ENCODE results near the gene BTRC. TPM values are rescaled to one million over a fixed set of nuclear protein-coding genes. Genes with fewer than 3 reads are reported as not detected.

The BTRC gene
- total RNA-seq, 3 donors from 2014 or later = 12.4 to 19.5 (median 16.0) TPM

DNA sequence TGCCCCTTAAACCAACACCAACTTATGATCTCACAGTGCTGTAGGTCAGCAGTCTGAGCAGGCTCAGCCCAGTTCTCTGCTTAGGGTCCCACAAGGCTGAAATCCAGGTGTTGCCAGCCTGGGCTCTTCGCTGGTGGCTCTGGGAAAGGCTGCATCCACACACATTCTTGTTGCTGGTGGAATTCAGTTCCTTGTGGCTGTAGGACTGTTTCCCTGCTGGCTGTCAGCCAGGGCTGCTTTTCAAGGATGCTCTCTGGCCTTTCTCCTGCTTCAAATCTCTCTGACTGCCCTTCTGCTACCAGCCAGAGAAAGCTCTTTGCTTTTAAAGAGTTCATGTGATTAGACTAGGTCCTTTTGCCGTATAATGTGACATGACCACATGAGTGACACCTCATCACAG, 218.8 kb downstream of the BTRC start:
- TF ChIP-seq, protein P1, sequence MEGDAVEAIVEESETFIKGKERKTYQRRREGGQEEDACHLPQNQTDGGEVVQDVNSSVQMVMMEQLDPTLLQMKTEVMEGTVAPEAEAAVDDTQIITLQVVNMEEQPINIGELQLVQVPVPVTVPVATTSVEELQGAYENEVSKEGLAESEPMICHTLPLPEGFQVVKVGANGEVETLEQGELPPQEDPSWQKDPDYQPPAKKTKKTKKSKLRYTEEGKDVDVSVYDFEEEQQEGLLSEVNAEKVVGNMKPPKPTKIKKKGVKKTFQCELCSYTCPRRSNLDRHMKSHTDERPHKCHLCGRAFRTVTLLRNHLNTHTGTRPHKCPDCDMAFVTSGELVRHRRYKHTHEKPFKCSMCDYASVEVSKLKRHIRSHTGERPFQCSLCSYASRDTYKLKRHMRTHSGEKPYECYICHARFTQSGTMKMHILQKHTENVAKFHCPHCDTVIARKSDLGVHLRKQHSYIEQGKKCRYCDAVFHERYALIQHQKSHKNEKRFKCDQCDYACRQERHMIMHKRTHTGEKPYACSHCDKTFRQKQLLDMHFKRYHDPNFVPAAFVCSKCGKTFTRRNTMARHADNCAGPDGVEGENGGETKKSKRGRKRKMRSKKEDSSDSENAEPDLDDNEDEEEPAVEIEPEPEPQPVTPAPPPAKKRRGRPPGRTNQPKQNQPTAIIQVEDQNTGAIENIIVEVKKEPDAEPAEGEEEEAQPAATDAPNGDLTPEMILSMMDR (IDR thresholded peaks at IDR 0.05) = no peak
- intact Hi-C loops (cut with DNase I, micrococcal nuclease) = loop anchor here in 1 of 2 donors (5.0 kb wide), 1 partner anchor 360 kb away; no protein-coding TSS in a partner anchor
- ATAC-seq = no peak
- peaks cover 6% of the 10 kb centered on the region for H3K9me3 ChIP-seq
- peaks cover 7% of the 10 kb centered on the region for H3K4me1 ChIP-seq (ENCODE audit: low read depth)
- H3K4me3 ChIP-seq = no peak overlapping the region
- DNase-seq = no peak
- no peaks in the 10 kb centered on the region for H3K36me3 ChIP-seq (ENCODE audit: low read depth)

DNA sequence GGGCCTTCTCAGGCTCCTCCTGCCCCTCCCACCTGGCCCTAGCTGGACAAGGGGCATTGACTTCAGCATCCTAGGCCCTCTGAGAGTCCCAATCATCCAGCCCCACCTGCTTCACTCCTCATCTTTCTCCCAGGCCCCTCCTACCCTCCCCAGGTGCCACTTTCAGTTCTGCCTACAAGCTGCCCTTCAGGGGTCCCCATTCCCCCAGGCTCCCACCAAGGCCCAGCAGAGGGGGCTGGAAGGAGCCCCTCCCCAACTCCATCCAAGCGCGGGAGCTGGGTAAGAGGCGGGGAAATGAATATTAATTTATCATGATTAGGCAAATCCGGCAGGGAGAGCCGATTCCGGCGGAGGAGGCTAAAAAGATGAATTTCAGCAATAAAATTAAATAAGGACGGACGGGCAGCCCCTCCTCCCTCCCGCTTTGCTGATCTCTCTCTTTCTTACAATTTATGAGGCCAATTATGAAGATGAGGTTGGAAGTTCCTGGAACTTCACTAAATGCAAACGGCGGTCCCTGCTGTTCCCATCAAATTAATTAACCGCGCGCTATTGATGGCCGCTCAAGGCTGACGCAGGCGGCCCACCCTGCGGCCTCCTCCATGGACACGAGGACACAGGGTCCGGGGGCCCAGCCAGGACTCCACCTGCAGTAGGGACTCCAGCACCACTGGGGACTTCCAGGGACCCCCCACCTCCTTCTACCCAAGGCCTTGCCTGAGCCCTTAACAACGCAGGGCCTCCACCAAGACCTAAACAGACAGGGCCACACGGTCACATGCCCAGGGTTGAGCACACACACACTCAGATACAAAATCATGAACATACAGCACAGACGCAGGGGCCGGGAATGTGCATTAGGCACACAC, 220.2 kb downstream of the BTRC start:
- Histone ChIP-seq H3K36me3 (ENCODE audit: low read depth) (no peaks in the 10 kb centered on the region), H3K4me1 (ENCODE audit: low read depth) (peaks cover 7% of the 10 kb centered on the region), H3K9me3 (peaks cover 6% of the 10 kb centered on the region), H3K4me3 (no peak overlapping the region)
- no peak for ATAC-seq
- intact Hi-C loops (cut with DNase I, micrococcal nuclease) = loop anchor here in 1 of 2 donors (5.0 kb wide), 1 partner anchor 362 kb away; no protein-coding TSS in a partner anchor
- TF ChIP-seq, protein P1 (IDR thresholded peaks at IDR 0.05) = no peak
- DNase-seq = no peak

- intact Hi-C loops (cut with DNase I, micrococcal nuclease) = no loop called here
- DNase-seq = no peak
- Histone ChIP-seq H3K4me3 (no peak overlapping the region), H3K36me3 (ENCODE audit: low read depth) (no peaks in the 10 kb centered on the region), H3K9me3 (peaks cover 6% of the 10 kb centered on the region), H3K4me1 (ENCODE audit: low read depth) (peaks cover 7% of the 10 kb centered on the region)
- ATAC-seq = no peak
- TF ChIP-seq, protein P1 (IDR thresholded peaks at IDR 0.05) = no peak
Observed at GRCh38 chr10:101575091-101575490, 221.1 kb downstream of the BTRC start.

GRCh38 chr10:101575580-101576210, 221.7 kb downstream of the BTRC start:
- H3K4me1 ChIP-seq (ENCODE audit: low read depth) = peaks cover 2% of the 10 kb centered on the region
- H3K36me3 ChIP-seq (ENCODE audit: low read depth) = no peaks in the 10 kb centered on the region
- no peak for DNase-seq
- peaks cover 6% of the 10 kb centered on the region for H3K9me3 ChIP-seq
- ATAC-seq = no peak
- H3K4me3 ChIP-seq = no peak overlapping the region
- intact Hi-C loops (cut with DNase I, micrococcal nuclease) = no loop called here
- TF ChIP-seq, protein P1 (IDR thresholded peaks at IDR 0.05) = no peak

GRCh38 chr10:101576211-101576863, 222.4 kb downstream of the BTRC start:
- intact Hi-C loops (cut with DNase I, micrococcal nuclease) = no loop called here

More at GRCh38 chr10:101576211-101576863, 222.4 kb downstream of the BTRC start:
- ATAC-seq = no peak
- TF ChIP-seq, protein P1 (IDR thresholded peaks at IDR 0.05) = no peak
- Histone ChIP-seq H3K4me3 (no peak overlapping the region), H3K4me1 (ENCODE audit: low read depth) (no peaks in the 10 kb centered on the region), H3K36me3 (ENCODE audit: low read depth) (no peaks in the 10 kb centered on the region), H3K9me3 (peaks cover 6% of the 10 kb centered on the region)
- DNase-seq = no peak
